K562 (cell line): ENCODE results near the gene FIBP. TPM values are rescaled to one million over a fixed set of nuclear protein-coding genes. Genes with fewer than 3 reads are reported as not detected.

Experiments used
- CXXC5 ChIP-seq: fragments of 250-450 bp; sonication (Bioruptor Pico); IDR thresholded peaks from 2 replicates; pipeline ENCODE4 v1.8.0; 2022; ENCODE audit warnings: inconsistent platforms, mild to moderate bottlenecking, moderate library complexity
- GABPA ChIP-seq: fragments of 200-800 bp; sonication (Bioruptor generic); conservative IDR thresholded peaks from 2 replicates; pipeline ENCODE4 v1.6.1; 2016; ENCODE audit warnings: low read depth, missing genetic modification characterization, missing compliant biosample characterization
- GATA2 ChIP-seq: sonication (generic); formaldehyde crosslinking; IDR thresholded peaks from 2 replicates; pipeline ENCODE4 v1.4.0; 2020; ENCODE audit warnings: mild to moderate bottlenecking, missing genetic modification reagents
- JUNB ChIP-seq: fragments of 450-650 bp; formaldehyde crosslinking; conservative IDR thresholded peaks from 2 replicates; pipeline ENCODE4 v1.4.0; 2020; ENCODE audit warnings: mild to moderate bottlenecking
- MAFK ChIP-seq: IDR thresholded peaks from 2 replicates; pipeline ENCODE4 v1.6.1; 2011; ENCODE audit warnings: low read length, improper control_type of control experiment
- MAZ ChIP-seq, 2 experiments: fragments of 450-650 bp in 1 of 2; sonication (generic) in 1 of 2; formaldehyde crosslinking; IDR thresholded peaks in 1 of 2; conservative IDR thresholded peaks in 1 of 2; 2 replicates each; pipeline versions ENCODE4 v1.4.0 to v1.5.0; 2020; ENCODE audit warnings: mild to moderate bottlenecking in 1 of 2, missing genetic modification reagents in 1 of 2
- MCM3 ChIP-seq: fragments of 450-650 bp; IDR thresholded peaks from 2 replicates; pipeline ENCODE4 v1.6.1; 2016
- MXI1 ChIP-seq: IDR thresholded peaks from 2 replicates; pipeline ENCODE4 v1.6.1; 2011; ENCODE audit warnings: low read depth, mild to moderate bottlenecking, improper control_type of control experiment, low read length
- NCOA6 ChIP-seq: fragments of 450-650 bp; IDR thresholded peaks from 2 replicates; pipeline ENCODE4 v1.6.1; 2017; ENCODE audit warnings: mild to moderate bottlenecking
- NFYB ChIP-seq: IDR thresholded peaks from 2 replicates; pipeline ENCODE4 v1.6.1; 2011; ENCODE audit warnings: mild to moderate bottlenecking, moderate library complexity; ENCODE audit not compliant: insufficient read length; ENCODE audit errors: extremely low read depth
- RB1 ChIP-seq: fragments of 450-650 bp; IDR thresholded peaks from 2 replicates; pipeline ENCODE4 v1.6.1; 2017; ENCODE audit warnings: low read depth, mild to moderate bottlenecking
- RBM25 ChIP-seq: fragments of 200-400 bp; formaldehyde crosslinking; IDR thresholded peaks from 2 replicates; pipeline ENCODE4 v1.6.1; 2018; ENCODE audit warnings: low read length, low read depth, moderate library complexity; ENCODE audit not compliant: severe bottlenecking
- SIRT6 ChIP-seq: IDR thresholded peaks from one replicate; pipeline ENCODE4 v1.6.1; 2012; ENCODE audit warnings: low read depth, mild to moderate bottlenecking, control low read depth, inconsistent platforms, low read length, moderate library complexity
- SMARCE1 ChIP-seq: fragments of 450-650 bp; IDR thresholded peaks from 2 replicates; pipeline ENCODE4 v1.7.1; 2016; ENCODE audit warnings: mild to moderate bottlenecking
- TEAD1 ChIP-seq, 2 experiments: fragments of 450-650 bp in 1 of 2; sonication (generic) in 1 of 2; formaldehyde crosslinking; IDR thresholded peaks; 2 replicates each; pipeline versions ENCODE4 v1.4.0 to v1.8.0; 2020 to 2022; ENCODE audit warnings: mild to moderate bottlenecking in 2 of 2, missing genetic modification reagents in 1 of 2
- ZFP1 ChIP-seq: fragments of 450-650 bp; formaldehyde crosslinking; IDR thresholded peaks from 2 replicates; pipeline ENCODE4 v1.4.0; 2020; ENCODE audit warnings: mild to moderate bottlenecking, mixed read lengths
- ZNF589 ChIP-seq: fragments of 200-800 bp; sonication (Bioruptor generic); IDR thresholded peaks from 2 replicates; pipeline ENCODE4 v1.6.1; 2016; ENCODE audit warnings: low read depth, missing genetic modification characterization, missing compliant biosample characterization
- ZNF695 ChIP-seq: fragments of 450-650 bp; formaldehyde crosslinking; IDR thresholded peaks from 2 replicates; pipeline ENCODE4 v1.4.0; 2020; ENCODE audit warnings: mild to moderate bottlenecking, moderate library complexity
- polyA plus RNA-seq, 8 experiments: library from polyadenylated mRNA; depleted of rRNA in 4 of 8; stranded (reverse) in 5 of 8; unstranded in 3 of 8; fragments of >200 nt; fragmentation: Nextera tagmentation in 2 of 8; fragmentation: Illumina TruSeq in 1 of 8; extraction: Ambion mirVana in 2 of 8; extraction: Trizol in 1 of 8; gene quantifications; 2 replicates each; pipeline versions ENCODE4 v1.2.1 to v1.2.3, GENCODE V29; 2011 to 2014; ENCODE audit warnings: inconsistent platforms in 1 of 8, missing spikeins in 1 of 8
- total RNA-seq, 7 experiments: library from RNA; depleted of rRNA in 6 of 7; stranded (reverse); fragments of >200 nt in 6 of 7; fragmentation: Illumina TruSeq in 2 of 7; extraction: Trizol in 2 of 7; gene quantifications; 2 replicates each; pipeline versions ENCODE4 v1.2.1 to v1.2.3, GENCODE V29; 2011 to 2021; ENCODE audit warnings: low replicate concordance in 1 of 7
- TF ChIP-seq, protein P1 (sequence below), 2 experiments: fragments of 450-650 bp in 1 of 2; sonication (generic) in 1 of 2; formaldehyde crosslinking in 1 of 2; IDR thresholded peaks in 1 of 2; conservative IDR thresholded peaks in 1 of 2; 2 replicates each; pipeline versions ENCODE4 v1.6.1 to v1.8.1; 2016 to 2023; ENCODE audit warnings: mild to moderate bottlenecking in 2 of 2, moderate library complexity in 2 of 2, inconsistent platforms in 1 of 2, missing genetic modification reagents in 1 of 2
- TF ChIP-seq, protein P2 (sequence below): sonication (generic); formaldehyde crosslinking; IDR thresholded peaks from 2 replicates; pipeline ENCODE4 v1.8.1; 2023; ENCODE audit warnings: mild to moderate bottlenecking, missing genetic modification reagents
- TF ChIP-seq, protein P3 (sequence below): fragments of 450-650 bp; formaldehyde crosslinking; IDR thresholded peaks from 2 replicates; pipeline ENCODE4 v1.4.0; 2022; ENCODE audit warnings: missing genetic modification characterization

Gene FIBP
- total and polyA plus RNA-seq, 9 of the 15 experiments (the other 6 are each of a cell fraction or from before 2014, with no cell fraction given), result 41.2 to 79.2 (median 48.6) TPM

DNA sequence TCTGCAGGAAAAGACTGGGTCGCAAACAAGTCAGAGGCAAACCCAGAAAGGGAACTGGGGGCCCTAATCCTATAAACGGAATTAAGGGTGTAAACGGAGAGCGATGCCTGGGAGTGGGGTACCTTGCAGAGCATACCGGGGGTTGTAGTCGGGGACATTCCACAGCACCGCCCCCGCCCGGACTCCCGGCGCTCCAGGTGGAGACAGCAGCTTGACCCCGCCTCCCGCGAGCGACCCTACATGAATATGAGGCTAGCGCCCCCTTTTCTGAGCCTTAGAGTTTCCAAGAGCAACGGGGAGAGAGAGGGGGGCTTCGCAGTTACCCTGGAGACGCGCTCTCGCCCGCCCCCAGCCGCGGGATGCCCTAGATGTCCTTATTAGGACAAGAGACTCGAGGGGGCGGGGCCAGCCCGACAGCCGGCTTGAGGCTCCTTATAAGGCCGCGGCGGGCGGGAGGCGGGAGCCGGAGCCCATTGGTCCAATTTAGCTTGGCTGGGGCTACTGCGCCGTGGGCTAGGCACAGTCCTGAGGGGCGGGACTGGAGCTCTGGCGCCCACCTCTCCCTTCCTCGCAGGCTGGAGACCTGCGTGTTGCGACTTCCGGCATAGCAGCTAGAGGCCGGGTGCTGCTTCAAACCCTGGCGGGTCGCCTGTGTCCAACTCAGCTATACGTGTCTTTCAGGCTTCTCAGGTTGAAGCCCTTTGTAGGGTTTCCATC, 29.0 kb downstream of the FIBP start (continued):
- peak; percentile 26 for TF ChIP-seq NFYB
- TF ChIP-seq MAZ (CRISPR knock-in tag; conservative IDR thresholded peaks at IDR 0.05 in 1 of 2, IDR thresholded peaks at IDR 0.05 in 1 of 2), result peak; percentile 55 to 89; a peak in 3 of 4 replicates
- TF ChIP-seq, protein P1, sequence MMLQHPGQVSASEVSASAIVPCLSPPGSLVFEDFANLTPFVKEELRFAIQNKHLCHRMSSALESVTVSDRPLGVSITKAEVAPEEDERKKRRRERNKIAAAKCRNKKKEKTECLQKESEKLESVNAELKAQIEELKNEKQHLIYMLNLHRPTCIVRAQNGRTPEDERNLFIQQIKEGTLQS (IDR thresholded peaks at IDR 0.05), result no peak
- TF ChIP-seq, protein P1 (CRISPR knock-in tag; conservative IDR thresholded peaks at IDR 0.05), result no peak
- no peak for TF ChIP-seq ZNF695 (CRISPR knock-in tag)
- TF ChIP-seq CXXC5 (CRISPR knock-in tag), result peak; percentile 77
- TF ChIP-seq MCM3, result no peak
- TF ChIP-seq MXI1, result peak; percentile 59; the same call in 1 of the 2 replicates
- no peak for TF ChIP-seq GABPA (tag)
- TF ChIP-seq GATA2 (CRISPR knock-in tag), result no peak
- TF ChIP-seq RB1, result peak; percentile 75
- TF ChIP-seq ZNF589 (CRISPR knock-in tag), result peak; percentile 96
- peak; percentile 53 for TF ChIP-seq MAFK
- no peak for TF ChIP-seq RBM25
- TF ChIP-seq, protein P2, sequence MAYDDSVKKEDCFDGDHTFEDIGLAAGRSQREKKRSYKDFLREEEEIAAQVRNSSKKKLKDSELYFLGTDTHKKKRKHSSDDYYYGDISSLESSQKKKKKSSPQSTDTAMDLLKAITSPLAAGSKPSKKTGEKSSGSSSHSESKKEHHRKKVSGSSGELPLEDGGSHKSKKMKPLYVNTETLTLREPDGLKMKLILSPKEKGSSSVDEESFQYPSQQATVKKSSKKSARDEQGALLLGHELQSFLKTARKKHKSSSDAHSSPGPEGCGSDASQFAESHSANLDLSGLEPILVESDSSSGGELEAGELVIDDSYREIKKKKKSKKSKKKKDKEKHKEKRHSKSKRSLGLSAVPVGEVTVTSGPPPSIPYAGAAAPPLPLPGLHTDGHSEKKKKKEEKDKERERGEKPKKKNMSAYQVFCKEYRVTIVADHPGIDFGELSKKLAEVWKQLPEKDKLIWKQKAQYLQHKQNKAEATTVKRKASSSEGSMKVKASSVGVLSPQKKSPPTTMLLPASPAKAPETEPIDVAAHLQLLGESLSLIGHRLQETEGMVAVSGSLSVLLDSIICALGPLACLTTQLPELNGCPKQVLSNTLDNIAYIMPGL, result no peak; the same call in 1 of the 2 replicates
- TF ChIP-seq, protein P3, sequence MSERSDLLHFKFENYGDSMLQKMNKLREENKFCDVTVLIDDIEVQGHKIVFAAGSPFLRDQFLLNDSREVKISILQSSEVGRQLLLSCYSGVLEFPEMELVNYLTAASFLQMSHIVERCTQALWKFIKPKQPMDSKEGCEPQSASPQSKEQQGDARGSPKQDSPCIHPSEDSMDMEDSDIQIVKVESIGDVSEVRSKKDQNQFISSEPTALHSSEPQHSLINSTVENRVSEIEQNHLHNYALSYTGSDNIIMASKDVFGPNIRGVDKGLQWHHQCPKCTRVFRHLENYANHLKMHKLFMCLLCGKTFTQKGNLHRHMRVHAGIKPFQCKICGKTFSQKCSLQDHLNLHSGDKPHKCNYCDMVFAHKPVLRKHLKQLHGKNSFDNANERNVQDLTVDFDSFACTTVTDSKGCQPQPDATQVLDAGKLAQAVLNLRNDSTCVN (CRISPR knock-in tag), result no peak
- TF ChIP-seq NCOA6, result no peak
- TF ChIP-seq SMARCE1, result peak; percentile 16; the same call in 1 of the 2 replicates
- TF ChIP-seq ZFP1, result no peak
- no peak for TF ChIP-seq JUNB
- TF ChIP-seq TEAD1 (CRISPR knock-in tag; IDR thresholded peaks at IDR 0.05), result peak; percentile 74 to 92
- no peak for TF ChIP-seq SIRT6
